GM21447 (cell line): ENCODE results near the gene CNST.
A peak's percentile ranks its signal among the peaks of the same experiment; 100 is the strongest.

ENCODE experiments used
- ATAC-seq: cut with Tn5 transposase; IDR thresholded peaks from one replicate; pipeline ENCODE4 v1.9.1; 2021; ENCODE audit not compliant: unreplicated experiment

The CNST gene, protein sequence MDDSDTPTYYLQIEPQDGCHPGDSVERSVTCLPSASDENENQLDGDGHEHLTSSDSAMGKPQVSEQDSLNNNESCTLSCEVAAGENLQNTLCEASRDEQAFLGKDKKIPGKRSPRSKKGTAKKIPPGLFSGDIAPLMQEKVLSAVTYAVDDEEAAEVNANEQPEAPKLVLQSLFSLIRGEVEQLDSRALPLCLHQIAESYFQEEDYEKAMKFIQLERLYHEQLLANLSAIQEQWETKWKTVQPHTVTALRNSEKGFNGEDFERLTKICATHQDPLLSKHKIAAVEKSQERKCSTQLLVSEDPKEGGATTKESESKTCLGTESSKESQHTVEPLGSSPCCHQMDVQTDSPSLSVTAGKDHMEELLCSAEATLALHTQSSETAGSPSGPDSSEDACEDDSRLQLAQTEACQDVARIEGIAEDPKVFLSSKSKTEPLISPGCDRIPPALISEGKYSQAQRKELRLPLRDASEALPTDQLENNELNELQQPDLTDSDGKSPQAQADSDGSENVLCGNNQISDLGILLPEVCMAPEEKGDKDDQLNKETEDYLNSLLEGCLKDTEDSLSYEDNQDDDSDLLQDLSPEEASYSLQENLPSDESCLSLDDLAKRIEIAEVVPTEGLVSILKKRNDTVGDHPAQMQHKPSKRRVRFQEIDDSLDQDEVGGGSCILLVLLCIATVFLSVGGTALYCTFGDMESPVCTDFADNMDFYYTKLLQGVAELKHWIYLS

DNA sequence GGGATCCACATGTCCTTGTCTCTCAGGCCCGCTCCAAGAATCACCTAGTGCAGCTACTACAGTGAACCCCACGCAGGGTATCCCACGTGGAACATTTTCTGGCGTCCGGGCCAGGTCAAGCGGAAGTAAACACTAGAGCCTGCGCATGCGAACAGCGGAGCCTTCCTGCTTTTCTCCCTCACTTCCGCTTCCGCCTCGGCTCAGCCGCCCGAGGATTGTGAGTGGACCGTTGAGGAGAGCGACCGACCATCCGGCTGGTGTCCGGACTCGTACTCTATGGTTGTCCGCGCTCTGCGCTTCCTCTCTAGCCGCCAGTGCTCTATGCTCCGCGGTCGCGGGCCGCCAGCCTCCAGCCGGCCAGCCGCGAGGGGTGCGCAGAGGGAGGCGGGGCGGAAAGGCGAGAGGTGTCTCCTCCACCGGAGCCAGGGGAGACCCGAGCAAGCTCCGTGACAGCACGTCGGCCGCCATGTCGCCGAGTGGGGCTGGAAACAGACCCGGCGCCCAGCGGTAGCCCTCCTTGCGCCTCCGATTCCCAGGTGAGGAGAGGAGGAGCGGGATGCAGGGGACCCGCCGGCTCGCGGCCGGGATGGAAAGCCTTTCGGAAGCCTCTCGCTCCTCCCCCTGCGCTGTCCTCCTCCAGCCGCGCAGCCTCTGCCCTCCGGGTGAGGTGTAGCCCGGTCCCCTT is at the start of gene CNST, which contains the start of gene TFB2M:
CNST (plus strand) TSS at position 329 of the 685 bp plus-strand sequence. CDS start 25,107 bp downstream, outside the sequence.
TFB2M (minus strand) TSS at position 134 of the 685 bp plus-strand sequence; CDS start at position 11, 123 bp downstream.
- peak; percentile 90 for ATAC-seq

DNA sequence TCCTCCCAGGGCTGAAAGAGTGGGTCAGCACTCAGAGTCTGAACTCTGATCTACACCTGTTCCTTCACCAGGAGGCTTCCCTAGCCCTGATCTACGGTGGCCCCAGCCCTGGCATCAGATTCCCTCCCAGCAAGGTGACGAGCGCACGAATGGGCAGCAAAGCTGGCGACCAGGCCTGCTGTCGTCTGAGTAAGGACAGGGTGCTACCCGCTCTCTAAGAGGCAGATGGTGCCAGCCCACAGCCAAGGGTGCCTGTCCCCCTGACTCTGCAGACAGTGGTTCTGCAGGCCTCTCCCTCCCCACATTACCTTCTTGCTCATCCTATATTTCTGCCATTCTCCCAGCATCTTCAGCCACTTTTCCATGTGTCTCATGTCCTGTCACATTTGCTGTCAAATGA is 48.9 kb upstream of the CNST start:
- ATAC-seq = no peak

DNA sequence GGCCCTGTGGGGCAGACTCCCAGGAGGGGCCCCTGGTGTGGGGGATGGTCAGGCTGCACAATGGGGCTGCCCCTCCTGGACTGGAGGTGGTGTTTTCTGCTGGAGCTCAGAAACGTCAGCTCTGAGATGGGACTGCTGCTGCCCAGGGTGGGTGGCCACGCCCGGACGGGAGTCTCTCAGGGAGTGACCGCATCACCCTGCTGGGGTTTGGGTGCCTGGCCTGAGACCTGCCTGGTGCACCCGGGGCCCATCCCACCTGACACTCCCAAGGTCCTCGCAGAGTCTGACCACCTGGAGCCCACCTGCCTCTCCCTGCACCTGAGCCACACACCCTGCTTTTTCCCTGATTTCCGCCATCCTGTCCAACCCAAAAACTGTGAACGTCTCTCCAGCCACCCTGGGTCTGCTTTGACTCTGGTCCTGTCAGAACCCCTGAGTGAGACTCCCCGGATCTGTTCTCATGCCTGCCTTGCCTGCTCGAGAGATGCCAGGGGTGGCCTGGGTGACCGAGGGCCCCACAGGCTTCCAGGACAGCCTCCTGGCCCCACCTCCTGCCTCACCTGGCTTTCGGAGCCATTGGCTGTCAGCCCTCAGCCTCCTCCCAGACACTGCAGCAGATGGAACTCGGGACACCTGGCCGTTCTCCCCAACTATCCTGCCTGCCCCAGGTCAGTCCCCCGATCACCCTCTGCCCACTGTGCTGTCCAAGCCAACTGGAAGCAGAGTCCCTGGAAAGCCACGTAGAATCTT is 47.6 kb upstream of the CNST start:
- no peak for ATAC-seq

DNA sequence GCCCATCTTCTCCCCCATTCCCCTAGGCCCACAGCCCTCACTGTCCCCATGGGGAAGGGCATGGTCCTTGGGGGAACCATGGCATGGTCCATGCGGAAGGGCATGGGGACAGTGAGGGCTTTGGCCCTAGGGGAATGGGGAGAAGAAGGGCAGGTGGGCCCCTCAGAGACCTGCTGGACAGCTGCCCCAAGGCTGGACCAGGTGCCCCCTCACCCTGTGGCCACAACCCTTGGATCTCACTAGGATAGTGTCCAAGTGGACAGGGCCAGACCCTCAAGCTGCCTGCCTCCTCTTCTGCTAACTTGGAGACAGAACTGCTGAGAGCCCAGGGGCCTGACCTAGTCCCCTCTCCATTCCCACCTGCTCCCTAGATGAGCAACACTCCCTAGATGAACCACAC is 46.7 kb upstream of the CNST start:
- ATAC-seq = no peak

DNA sequence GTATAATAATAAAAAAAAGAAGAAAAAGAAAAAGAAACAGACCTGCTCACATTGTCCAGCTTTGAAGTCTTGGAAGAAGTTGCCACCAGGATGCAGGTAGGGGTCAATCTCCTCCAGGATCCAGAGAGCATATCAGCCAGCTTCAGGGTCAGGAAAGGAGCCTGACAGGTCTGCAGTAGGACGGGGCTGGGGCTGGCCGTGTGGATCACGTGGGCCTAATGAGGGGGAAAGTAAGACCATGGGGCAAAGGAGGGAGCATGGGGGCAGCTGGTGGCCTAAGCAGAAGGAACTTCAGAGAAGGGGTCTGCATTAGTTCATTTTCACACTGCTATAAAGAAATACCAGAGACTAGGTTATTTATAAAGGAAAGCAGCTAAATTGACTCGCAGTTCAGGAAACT is 39.9 kb upstream of the CNST start:
- ATAC-seq = no peak

DNA sequence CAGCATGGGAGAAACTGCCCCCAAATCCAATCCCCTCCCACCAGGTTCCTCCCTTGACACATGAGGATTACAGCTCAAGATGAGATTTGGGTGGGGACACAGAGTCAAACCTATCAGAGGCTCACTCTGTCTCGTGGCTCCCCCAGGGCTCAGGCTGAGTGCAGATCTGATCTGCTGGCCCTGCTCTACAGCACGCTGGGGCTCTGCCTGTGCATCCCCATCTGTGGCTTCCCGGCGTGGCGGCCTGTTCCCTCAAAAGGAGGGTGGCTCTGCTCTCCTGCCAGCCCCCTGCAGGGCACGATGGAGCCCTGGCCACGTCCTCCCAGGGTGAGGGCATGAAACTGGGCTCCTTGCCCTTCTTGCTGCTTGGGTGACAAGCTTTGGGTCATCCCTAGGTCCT is 39.3 kb upstream of the CNST start:
- ATAC-seq = no peak

DNA sequence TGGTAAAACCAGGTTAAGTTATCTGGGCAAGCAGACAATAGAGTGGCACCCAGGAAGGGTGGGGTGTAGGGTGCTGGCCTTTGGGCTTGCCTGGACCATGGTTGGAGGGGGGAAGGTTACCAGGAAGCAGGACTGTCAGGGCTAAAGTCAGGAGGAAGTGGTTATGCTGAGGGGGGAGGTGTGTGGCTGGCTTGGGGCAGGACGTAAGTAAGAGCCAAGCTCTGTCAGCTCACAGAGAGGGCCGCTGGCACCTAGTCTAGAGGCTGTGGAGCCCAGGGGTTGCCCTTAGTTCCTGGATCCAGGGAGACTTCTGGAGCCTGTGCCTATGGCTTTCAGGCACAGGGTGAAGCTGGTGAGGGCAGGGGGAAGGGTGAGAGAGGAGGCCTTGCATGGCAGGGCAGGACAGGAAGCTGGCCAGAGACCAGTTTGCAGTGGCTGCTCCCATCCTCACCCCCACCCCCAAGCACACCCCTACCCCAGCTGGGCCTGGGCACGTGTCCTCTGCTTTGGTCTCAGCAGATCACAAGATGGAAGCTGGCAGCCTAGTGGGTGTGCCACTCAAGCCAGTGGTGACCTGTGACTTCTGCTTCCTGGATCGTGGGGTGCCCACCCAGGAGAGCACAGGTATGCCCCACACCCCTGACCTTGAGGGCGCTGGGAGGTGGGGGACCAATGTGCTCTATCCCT is 38.7 kb upstream of the CNST start:
- peak; percentile 76 for ATAC-seq

DNA sequence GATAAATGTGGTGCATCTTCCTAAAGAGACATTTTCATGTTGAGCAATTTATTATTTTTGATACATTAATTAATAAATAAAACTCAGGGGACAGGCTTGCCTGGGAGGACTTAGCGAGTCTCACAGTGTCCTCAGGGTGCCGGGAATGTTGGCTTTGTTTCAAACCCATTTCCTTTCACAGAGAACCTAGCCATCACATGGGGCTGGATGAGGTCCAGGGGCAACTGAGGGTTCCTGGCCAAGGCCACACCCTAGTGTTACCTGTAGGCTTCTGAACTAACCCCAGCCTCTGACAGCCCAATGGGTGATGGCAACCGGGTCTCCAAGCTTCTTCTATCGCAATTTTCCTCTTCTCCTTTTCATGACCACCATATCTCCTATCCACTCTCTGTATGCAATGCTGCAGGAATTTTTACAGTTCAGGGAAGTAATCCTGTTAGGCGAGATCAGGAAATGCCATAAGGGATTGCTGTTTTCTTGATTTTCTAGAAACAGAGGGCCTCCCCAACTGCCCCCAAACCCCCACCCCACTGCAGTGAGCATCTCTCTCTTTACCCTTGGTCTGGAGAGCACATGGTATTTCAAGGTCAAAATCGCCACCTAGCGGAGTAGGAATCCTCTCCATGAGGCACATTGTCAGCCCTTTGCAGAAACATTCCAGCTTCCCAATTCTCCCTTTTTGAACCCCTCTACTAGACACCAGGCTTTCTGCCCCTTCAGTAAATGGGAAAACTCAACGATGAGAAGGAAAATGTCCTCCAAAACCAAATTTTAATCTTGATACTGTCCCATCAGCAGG is 37.1 kb upstream of the CNST start:
- no peak for ATAC-seq

DNA sequence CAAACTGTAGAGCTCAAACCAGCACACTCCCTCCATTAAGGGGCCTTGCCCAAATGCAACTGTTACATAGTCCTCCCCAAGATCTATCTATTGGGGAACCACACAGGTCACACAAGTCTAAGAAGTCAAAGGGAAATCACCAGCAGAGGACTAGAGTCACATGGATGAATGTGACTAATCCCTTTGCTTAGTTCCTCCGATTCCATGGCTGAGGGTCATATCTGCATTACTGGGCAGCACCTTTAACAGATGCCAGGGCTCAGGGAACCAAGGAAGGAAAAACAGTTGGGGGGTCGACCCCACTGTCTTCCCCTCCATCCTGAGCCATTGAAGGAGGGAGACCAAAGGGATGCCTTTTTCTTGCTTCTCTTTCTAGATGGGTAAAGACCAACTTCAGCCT is 35.8 kb upstream of the CNST start:
- ATAC-seq = no peak

DNA sequence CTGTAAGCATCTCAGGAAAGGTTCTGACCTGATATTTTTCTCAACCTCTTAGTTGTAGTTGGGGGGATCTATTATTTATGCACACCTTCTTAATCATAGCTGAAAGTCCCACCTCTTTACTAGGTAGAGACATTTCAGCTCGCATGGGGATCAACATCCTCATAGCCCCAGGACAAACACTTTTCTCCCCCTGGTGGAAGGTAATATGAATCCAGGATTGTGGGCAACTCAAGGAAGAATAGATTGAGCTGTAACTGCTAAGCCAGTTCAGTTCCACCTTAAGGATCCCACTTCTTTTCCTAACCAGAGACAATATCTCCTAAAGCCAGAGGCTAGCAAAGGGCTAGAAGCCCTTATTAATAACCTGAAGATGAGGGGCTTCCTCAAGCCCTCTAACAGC is 33.7 kb upstream of the CNST start:
- no peak for ATAC-seq

DNA sequence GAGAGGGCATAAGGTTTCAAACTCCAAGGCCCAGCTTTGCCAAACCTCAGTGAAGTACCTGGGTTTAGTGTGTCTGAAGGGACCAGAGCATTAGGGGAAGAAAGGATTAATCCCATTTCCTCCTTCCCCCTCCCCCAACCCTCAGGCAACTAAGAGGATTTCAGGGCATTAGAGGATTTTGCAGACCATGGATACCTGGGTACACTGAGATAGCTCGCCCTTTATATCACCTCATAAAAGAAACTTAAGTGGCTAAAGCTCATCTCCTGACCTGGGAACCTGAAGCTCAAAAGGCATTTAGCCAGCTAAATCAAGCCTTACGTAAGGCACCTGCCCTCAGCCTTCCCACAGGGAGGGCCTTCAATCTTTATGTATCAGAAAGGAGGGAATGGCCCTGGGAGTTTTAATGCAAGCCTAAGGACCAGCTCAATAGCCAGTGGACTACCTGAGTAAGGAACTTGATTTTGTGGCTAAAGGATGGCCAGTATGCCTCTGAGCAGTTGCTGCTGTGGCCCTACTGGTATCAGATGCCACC is 32.8 kb upstream of the CNST start:
- ATAC-seq = no peak

DNA sequence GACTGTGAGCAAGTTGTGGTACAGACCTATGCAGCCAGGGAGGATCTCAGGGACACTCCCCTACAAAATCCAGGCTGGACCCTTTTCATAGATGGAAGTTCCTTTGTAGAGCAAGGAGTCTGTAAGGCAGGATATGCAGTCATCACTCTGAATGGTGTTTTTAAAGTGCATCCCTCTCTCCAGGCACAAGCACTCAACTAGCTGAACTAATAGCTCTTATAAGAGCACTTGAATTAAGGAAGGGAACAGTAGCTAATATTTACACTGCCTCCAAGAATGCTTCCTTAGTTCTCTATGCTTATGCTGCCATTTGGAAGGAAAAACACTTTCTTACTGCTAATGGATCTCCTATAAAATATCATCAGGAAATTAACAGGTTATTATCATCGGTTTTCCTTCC is 32.1 kb upstream of the CNST start:
- ATAC-seq = no peak

DNA sequence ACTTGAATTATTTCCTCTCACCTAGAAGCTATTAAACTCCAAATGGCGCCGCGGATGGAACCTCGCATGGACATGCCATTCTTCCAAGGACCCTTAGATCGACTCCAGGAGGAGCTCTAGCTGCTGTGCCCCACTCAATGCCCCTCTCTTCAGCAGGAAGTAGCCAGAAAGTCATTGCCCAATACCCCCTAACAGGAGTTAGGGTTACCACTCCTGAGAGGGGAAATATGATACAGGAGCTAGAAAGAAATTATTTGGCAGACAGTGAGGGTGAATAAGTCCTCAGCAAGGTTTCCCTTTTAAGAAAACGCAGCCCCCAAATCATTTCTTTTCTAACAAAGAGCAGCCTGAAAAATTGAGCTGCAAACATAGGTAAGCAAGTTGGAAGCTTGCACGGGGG is 28.8 kb upstream of the CNST start:
- ATAC-seq = no peak

DNA sequence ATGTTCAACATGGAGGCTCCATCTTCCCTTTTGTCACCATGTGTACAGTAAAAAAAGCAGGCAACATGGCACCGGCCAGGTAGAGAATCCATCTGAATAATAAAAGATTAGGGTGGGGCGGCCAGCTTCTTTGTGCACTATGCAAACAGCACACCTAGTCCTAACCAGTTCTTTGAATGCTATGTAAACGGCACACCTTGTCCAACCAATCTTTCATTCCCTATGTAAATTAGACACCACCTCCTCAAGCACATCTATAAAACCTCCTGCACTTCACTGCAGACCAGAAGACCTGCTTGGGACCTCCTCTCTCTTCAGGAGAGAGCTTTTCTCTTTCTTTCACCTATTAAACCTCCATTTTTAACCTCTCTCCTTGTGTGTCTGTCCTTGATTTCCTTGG is 28.4 kb upstream of the CNST start:
- no peak for ATAC-seq

DNA sequence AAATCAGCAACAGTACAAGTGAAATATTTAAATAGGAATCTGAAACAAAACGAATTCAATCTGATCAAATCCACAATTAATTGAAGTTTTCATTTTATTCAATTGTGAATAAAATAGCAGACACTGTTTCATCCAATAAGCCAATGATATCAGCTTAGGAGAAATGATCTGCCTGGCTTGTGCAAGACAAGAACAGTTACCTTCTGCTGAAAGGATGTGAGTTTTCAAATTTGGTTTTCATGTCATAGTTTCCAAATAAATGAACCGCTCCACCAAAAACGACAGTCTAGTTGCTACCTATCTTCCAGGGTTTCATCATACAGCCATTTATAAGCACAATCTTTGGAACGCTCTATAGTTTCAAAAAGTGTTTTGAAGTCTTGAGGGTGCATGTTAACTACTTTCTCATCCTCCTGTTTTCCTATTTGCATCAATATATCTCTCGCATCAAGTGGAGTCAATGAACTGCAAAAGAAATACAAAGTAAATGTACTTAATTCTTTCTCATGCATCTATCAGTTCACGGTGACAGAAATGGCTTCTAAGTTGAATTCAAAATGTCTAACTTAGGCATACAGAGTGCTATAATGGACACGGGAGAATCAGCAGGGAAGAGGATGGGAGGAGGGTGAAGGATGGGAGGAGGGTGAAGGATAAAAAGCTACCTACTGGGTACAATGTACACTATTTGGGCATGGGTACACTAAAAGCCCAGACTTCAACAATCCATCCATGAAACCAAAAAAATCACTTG is 25.3 kb upstream of the CNST start:
- no peak for ATAC-seq

DNA sequence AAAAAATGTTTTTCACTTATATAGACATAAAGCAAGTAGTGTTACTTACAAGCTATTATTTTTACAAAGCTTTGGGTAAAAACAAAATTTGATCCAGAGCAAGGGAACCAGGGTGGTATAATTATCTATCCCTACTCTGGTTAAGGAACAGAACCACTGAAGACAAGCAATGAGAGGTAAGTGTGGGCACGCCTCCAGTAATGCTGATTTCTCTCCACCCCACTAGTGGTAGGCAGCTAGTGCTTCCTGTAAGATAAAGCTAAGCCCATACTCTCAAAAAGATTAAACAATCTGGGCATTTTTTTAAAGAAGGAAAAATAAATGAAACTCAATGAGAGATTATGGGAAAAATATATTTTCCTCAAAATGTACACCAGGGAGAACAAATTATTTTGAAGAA is 22.3 kb upstream of the CNST start:
- ATAC-seq = no peak

DNA sequence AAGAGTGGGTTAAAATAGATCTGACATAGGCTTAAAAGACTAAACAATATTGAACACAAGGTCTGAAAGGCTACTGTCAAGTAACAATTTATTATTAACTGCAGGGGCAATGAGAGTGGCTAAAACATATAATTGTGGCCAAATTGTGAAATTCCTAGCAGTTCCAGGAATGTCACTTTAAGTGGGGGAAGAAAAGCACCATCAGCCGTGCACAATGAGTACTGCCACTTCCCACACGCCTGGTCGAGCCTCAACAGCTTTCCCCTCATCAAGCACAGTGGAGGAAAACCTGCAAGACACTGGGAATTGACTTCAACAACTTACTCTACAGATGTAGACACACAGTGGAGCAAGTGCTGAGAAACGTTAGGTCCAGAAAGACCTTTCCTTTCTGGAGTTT is 16.6 kb upstream of the CNST start:
- ATAC-seq = no peak

DNA sequence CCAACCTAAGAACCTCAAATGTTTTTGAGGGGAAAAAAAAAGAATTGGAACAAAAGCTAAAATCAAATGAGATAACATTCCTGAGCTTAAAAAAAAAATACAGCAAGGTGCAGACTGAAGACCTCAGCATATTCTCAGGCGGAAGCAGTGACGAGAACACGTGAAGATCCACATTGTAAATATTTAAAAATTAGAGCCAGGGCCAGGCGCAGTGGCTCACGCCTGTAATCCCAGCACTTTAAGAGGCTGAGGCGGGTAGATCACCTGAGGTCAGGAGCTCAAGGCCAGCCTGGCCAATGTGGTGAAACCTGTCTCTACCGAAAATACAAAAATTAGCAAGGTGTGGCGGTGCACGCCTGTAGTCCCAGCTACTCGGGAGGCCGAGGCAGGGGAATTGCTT is 15.9 kb upstream of the CNST start:
- no peak for ATAC-seq

DNA sequence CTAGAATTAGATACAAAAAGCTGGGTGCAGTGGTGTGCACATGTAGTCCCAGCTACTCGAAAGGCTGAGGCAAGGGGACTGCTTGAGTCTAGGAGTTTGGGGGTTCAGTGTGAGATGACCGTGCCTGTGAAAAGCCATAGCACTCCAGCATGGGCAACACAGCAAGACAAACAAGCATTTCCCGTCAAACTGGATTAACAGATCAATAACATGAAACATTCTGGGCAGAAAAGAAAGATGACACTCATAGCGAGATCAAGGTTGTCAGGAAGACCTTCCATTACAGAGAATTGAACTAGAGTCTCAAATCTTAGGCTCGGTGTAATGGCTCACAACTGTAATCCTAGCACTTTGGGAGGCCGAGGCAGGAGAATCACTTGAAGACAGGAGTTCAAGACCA is 14.1 kb upstream of the CNST start:
- no peak for ATAC-seq
